GM18502 (cell line): ENCODE data around the gene ERP27.

Experiments
- ATAC-seq: cut with Tn5 transposase; IDR thresholded peaks from one replicate; pipeline ENCODE4 v1.9.1; 2021; ENCODE audit warnings: mild to moderate bottlenecking; ENCODE audit not compliant: unreplicated experiment, poor library complexity

Gene ERP27

GRCh38 chr12:14942196-14942931 lies 4.0 kb upstream of the ERP27 start:
- ATAC-seq, result no peak

GRCh38 chr12:14941369-14941768 lies 3.0 kb upstream of the ERP27 start:
- ATAC-seq, result no peak

GRCh38 chr12:14937689-14938088 lies 648 bp downstream of the ERP27 start:
- ATAC-seq, result peak; percentile 63

- no peak for ATAC-seq
Observed at GRCh38 chr12:14937014-14937413, 1.3 kb downstream of the ERP27 start.

GRCh38 chr12:14936224-14936861 lies 2.0 kb downstream of the ERP27 start:
- ATAC-seq, result no peak

GRCh38 chr12:14935031-14935430 lies 3.3 kb downstream of the ERP27 start:
- ATAC-seq, result no peak

- ATAC-seq, result no peak
Observed at GRCh38 chr12:14934511-14934910, 3.8 kb downstream of the ERP27 start.

GRCh38 chr12:14931791-14932560 lies 6.4 kb downstream of the ERP27 start:
- no peak for ATAC-seq

- no peak for ATAC-seq
Observed at GRCh38 chr12:14931359-14931758, 7.0 kb downstream of the ERP27 start.

GRCh38 chr12:14930299-14930698 lies 8.0 kb downstream of the ERP27 start:
- no peak for ATAC-seq

GRCh38 chr12:14928931-14929330 lies 9.4 kb downstream of the ERP27 start:
- ATAC-seq, result no peak

GRCh38 chr12:14927267-14927666 lies 11.1 kb downstream of the ERP27 start:
- ATAC-seq, result peak; percentile 63

GRCh38 chr12:14924541-14924940 lies 13.8 kb downstream of the ERP27 start:
- no peak for ATAC-seq

GRCh38 chr12:14923944-14924343 lies 14.4 kb downstream of the ERP27 start:
- no peak for ATAC-seq

- ATAC-seq, result peak; percentile 71
Observed at GRCh38 chr12:14921218-14921617, 17.1 kb downstream of the ERP27 start.

- peak; percentile 79 for ATAC-seq
Observed at GRCh38 chr12:14920475-14921126, 17.7 kb downstream of the ERP27 start.

- ATAC-seq, result no peak
Observed at GRCh38 chr12:14919455-14919854, 18.9 kb downstream of the ERP27 start.

- no peak for ATAC-seq
Observed at GRCh38 chr12:14915736-14916135, 22.6 kb downstream of the ERP27 start.

GRCh38 chr12:14913381-14913781 lies 25.0 kb downstream of the ERP27 start:
- ATAC-seq, result no peak

GRCh38 chr12:14911131-14911530 lies 27.2 kb downstream of the ERP27 start:
- no peak for ATAC-seq
